Transverse colon (tissue), 4 donors: ENCODE data around the gene KCNN3. TPM values are rescaled to one million over a fixed set of nuclear protein-coding genes. Genes with fewer than 3 reads are reported as not detected.

ENCODE experiments used
- DNase-seq: peaks from one replicate; pipeline ENCODE4 v3.0.0-alpha.2; 2019
- H3K27ac ChIP-seq, 4 donors: fragments of 200-600 bp; sonication (generic); 2 replicates each; pipeline ENCODE4 v1.5.1; 2016 to 2018; ENCODE audit warnings: inconsistent platforms in 4 of 4
- H3K27me3 ChIP-seq: fragments of 200-600 bp; sonication (generic); 2 replicates; pipeline ENCODE4 v1.5.1; 2017; ENCODE audit warnings: inconsistent platforms
- H3K36me3 ChIP-seq, 4 donors: fragments of 200-600 bp; sonication (generic); 2 replicates each; pipeline ENCODE4 v1.5.1; 2017 to 2019; ENCODE audit warnings: inconsistent platforms in 4 of 4
- H3K4me1 ChIP-seq, 4 donors: fragments of 200-600 bp; sonication (generic); 2 replicates each; pipeline ENCODE4 v1.5.1; 2017 to 2020; ENCODE audit warnings: inconsistent platforms in 4 of 4
- H3K4me3 ChIP-seq, 4 donors: fragments of 200-600 bp; sonication (generic); 1 replicate in 1 of 4; 2 replicates in 3 of 4; pipeline versions ENCODE4 v1.5.1 to v1.6.1; 2017 to 2019; ENCODE audit warnings: inconsistent platforms in 4 of 4
- H3K9me3 ChIP-seq, 2 donors: fragments of 200-600 bp; sonication (generic); 2 replicates each; pipeline ENCODE4 v1.5.1; 2017 to 2019; ENCODE audit warnings: inconsistent platforms in 2 of 2
- CTCF ChIP-seq, 5 experiments: fragments of 200-600 bp in 3 of 5; fragments of 450-650 bp in 2 of 5; sonication (generic) in 3 of 5; IDR thresholded peaks; 1 replicate in 2 of 5; 2 replicates in 3 of 5; pipeline ENCODE4 v1.5.1; 2016 to 2017; ENCODE audit warnings: antibody characterized with exemption in 5 of 5, inconsistent platforms in 3 of 5, mild to moderate bottlenecking in 2 of 5, moderate library complexity in 1 of 5
- EP300 ChIP-seq: sonication (generic); formaldehyde crosslinking; IDR thresholded peaks from one replicate; pipeline ENCODE4 v1.6.1; 2017; ENCODE audit warnings: antibody characterized with exemption, low read depth
- POLR2A ChIP-seq: fragments of 450-650 bp; IDR thresholded peaks from one replicate; pipeline ENCODE4 v1.6.1; 2016; ENCODE audit warnings: antibody characterized with exemption, mild to moderate bottlenecking, moderate library complexity
- POLR2AphosphoS5 ChIP-seq, 3 donors: sonication (generic); formaldehyde crosslinking; IDR thresholded peaks; one replicate each; pipeline ENCODE4 v1.6.1; 2016; ENCODE audit warnings: antibody characterized with exemption in 3 of 3
- WGBS, 2 donors: methylation state at CpG; one replicate each; pipeline ENCODE4 v1.1.5; 2018; ENCODE audit warnings: low coverage in 1 of 2; 5-methylcytosine and 5-hydroxymethylcytosine counted together
- in situ Hi-C, 4 donors: fragments of 200-750 bp; cut with MboI; loops; one replicate each; pipeline versions ENCODE4 v1.15.0 to v1.15.1; 2017; ENCODE audit warnings: low sequenced_read_pairs in 3 of 4, low pct_ligation_motif_present in 1 of 4, low pct_unique_long_range_greater_than_20kb in 1 of 4
- intact Hi-C: fragments of 100-400 bp; cut with DNase I; formaldehyde crosslinking; loops from one replicate; pipeline ENCODE4 v1.15.1; 2023; ENCODE audit warnings: low total_unique reads
- total RNA-seq, 4 donors: library from RNA; depleted of rRNA; stranded (reverse); fragments of >200 nt; gene quantifications; one replicate each; pipeline ENCODE4 v1.1.0, GENCODE V29; 2016

KCNN3 gene
- total RNA-seq, 4 donors from 2014 or later, result 2.3 to 5.0 (median 3.5) TPM

- Histone ChIP-seq H3K36me3 (no peaks in the 10 kb centered on the region), H3K27ac (peak overlapping the region in 1 of 4 donors; percentile 30)
- intact Hi-C loops, result loop anchor here (10.0 kb wide), 2 partner anchors 202 to 312 kb away; partner anchors contain the start of gene CHRNB2
These were observed 6.8 kb upstream of the KCNN3 start for GRCh38 chr1:154876842-154877369.

GRCh38 chr1:154874465-154874864, 4.4 kb upstream of the KCNN3 start:
- H3K27ac ChIP-seq, result no peak overlapping the region
- DNase-seq, result no peak
- no peaks in the 10 kb centered on the region for H3K9me3 ChIP-seq
- intact Hi-C loops (loop anchor here (10.0 kb wide), 2 partner anchors 200 to 310 kb away; partner anchors contain the start of gene CHRNB2), in situ Hi-C loops (loop anchor here in 1 of 4 donors (10.0 kb wide), 1 partner anchor 210 kb away; no protein-coding TSS in a partner anchor)
- 78 to 94% methylated on average over 3 to 5 of the region's 5 CpGs for WGBS, 2 donors
- no peak overlapping the region for H3K4me3 ChIP-seq
- no peaks in the 10 kb centered on the region for H3K36me3 ChIP-seq
- peaks cover 3% of the 10 kb centered on the region for H3K27me3 ChIP-seq
- peaks cover 7 to 14% (median 10%) of the 10 kb centered on the region in 4 donors for H3K4me1 ChIP-seq
- TF ChIP-seq EP300 (no peak), POLR2AphosphoS5 (IDR thresholded peaks at IDR 0.05) (no peak), CTCF (IDR thresholded peaks at IDR 0.05) (no peak), POLR2A (no peak)

More at GRCh38 chr1:154876842-154877369, 6.8 kb upstream of the KCNN3 start:
- no peaks in the 10 kb centered on the region for H3K9me3 ChIP-seq
- H3K4me3 ChIP-seq, result no peak overlapping the region
- in situ Hi-C loops, result loop anchor here in 2 of 4 donors (10.0 to 25.0 kb wide), 3 partner anchors 212 to 315 kb away; partner anchors contain the start of genes CHRNB2 (in 1 of the 2) and UBE2Q1 (in 1 of the 2)
- 50 to 61% methylated on average over 1 to 3 of the region's 3 CpGs for WGBS, 2 donors
- H3K27me3 ChIP-seq, result no peaks in the 10 kb centered on the region
- no peak for DNase-seq
- no peak for TF ChIP-seq EP300
- TF ChIP-seq POLR2AphosphoS5 (IDR thresholded peaks at IDR 0.05), result no peak
- TF ChIP-seq CTCF (IDR thresholded peaks at IDR 0.05), result no peak
- no peak for TF ChIP-seq POLR2A
- H3K4me1 ChIP-seq, result peaks cover 0 to 8% (median 3%) of the 10 kb centered on the region in 4 donors

- Histone ChIP-seq H3K36me3 (no peaks in the 10 kb centered on the region), H3K4me3 (no peak overlapping the region), H3K9me3 (no peaks in the 10 kb centered on the region), H3K27me3 (peaks cover 12% of the 10 kb centered on the region), H3K4me1 (peaks cover 7 to 17% (median 14%) of the 10 kb centered on the region in 4 donors), H3K27ac (no peak overlapping the region)
- 92 to 94% methylated on average over 6 to 9 of the region's 9 CpGs for WGBS, 2 donors
- DNase-seq, result no peak
- in situ Hi-C loops, result loop anchor here in 1 of 4 donors (10.0 kb wide), 1 partner anchor 209 kb away; no protein-coding TSS in a partner anchor
- no peak for TF ChIP-seq POLR2A
- TF ChIP-seq CTCF (IDR thresholded peaks at IDR 0.05), result no peak
- no peak for TF ChIP-seq EP300
- TF ChIP-seq POLR2AphosphoS5 (IDR thresholded peaks at IDR 0.05), result no peak
- intact Hi-C loops, result loop anchor here (10.0 kb wide), 2 partner anchors 199 to 309 kb away; partner anchors contain the start of gene CHRNB2
These were observed 3.4 kb upstream of the KCNN3 start for GRCh38 chr1:154873321-154873950.

DNA sequence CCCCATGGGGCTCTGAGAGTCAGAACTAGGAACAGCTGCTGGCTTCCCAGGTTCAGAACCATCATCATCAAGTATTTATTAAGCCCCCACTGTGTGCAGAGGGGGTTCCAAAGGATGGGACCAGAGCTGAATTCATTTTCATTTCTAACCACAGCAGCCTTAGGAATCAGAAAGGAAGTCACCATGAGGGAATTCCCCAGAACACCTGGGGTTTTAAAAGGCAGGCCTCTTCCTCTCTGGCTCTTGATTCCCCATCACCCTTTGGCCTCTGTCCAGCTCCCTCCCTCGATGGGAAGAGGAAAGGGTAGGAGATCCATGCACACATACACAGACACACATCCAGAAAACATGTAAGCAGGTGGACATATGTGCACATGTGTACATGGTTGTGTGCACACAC, 1.3 kb upstream of the KCNN3 start:
- Histone ChIP-seq H3K9me3 (no peaks in the 10 kb centered on the region), H3K27ac (no peak overlapping the region), H3K4me3 (no peak overlapping the region), H3K27me3 (peaks cover 32% of the 10 kb centered on the region), H3K4me1 (peaks cover 0 to 20% (median 14%) of the 10 kb centered on the region in 4 donors), H3K36me3 (no peaks in the 10 kb centered on the region)
- intact Hi-C loops (loop anchor here (10.0 kb wide), 2 partner anchors 197 to 307 kb away; partner anchors contain the start of gene CHRNB2), in situ Hi-C loops (loop anchor here in 1 of 4 donors (10.0 kb wide), 1 partner anchor 207 kb away; no protein-coding TSS in a partner anchor)
- 0 to 17% methylated on average over 1 of the region's 1 CpG for WGBS, 2 donors
- no peak for TF ChIP-seq EP300
- no peak for TF ChIP-seq POLR2A
- no peak for TF ChIP-seq CTCF (IDR thresholded peaks at IDR 0.05)
- no peak for TF ChIP-seq POLR2AphosphoS5 (IDR thresholded peaks at IDR 0.05)
- no peak for DNase-seq
